ENCODE data around the gene AHNAK.
"Not testable (repeated sequence)": the region's sequence is repeated elsewhere in the genome, so short reads cannot be mapped to it uniquely, and the experiment has no call there.

AHNAK gene

DNA sequence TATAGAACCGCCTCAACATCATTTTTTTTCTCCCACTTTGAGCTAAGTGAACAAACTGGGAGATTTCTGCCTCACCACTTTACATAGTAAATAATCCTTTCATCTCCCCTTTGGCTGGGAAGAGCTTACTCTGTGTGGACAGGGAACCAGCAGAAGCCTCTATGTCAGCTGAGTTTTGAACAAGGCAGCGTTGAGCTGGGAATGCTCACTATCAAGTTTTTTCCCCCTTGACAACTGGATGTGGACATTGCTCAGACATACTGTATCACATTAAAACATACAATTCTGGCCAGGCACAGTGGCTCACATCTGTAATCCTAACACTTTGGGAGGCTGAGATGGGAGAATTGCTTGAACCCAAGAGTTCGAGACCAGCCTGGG is 46.0 kb downstream of the AHNAK start:
- Histone ChIP-seq H3K27ac (ENCODE audit: low read depth, low read length, severe bottlenecking) (no peak overlapping the region), H3K4me3 (ENCODE audit: extremely low read depth, insufficient read depth, low read length, poor library complexity, severe bottlenecking) (no peak overlapping the region), H3K4me1 (ENCODE audit: control insufficient read depth, insufficient read depth, low read length, poor library complexity, severe bottlenecking) (peaks cover 19% of the 10 kb centered on the region), H3K9me3 (ENCODE audit: control insufficient read depth, low read length) (no peaks in the 10 kb centered on the region), H3K36me3 (ENCODE audit: control insufficient read depth, insufficient read depth, low read length) (no peaks in the 10 kb centered on the region)
- 85 to 100% methylated on average over 1 to 2 of the region's 3 CpGs for WGBS, 2 experiments (ENCODE audit: insufficient coverage in 2 of 2)

DNA sequence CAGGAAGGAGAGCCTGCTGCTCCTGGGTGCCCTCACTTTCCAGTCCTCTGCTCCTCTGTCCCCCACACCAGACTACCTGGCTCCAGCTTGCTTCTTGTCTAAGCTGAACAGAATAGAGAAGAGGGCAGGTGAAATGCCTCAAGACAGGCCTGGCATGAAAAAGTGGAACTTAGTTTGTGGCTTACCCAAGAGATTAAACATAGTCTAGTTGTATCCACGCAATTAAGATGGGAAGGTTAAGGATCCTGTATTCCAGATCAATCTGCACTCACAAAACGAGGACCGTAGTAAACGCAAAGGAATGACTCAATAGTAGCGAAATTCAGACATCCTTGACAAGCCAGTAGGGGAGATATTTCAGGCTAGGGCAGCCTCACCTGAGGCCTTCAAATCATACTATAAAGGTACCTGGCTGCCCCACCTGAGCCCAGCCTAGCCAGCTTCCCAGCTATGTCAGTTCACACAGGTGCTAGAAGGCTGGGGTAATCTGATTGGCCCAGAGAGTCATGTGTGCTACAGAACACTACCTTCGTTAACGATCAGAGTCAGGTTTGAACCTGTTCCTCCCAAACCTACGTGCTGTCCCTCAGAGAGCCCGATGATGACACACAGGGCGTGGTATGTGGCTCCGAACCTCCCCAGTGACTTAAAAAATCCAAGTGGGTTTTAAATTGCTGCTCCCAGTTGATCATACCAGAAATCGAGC is 46.5 kb downstream of the AHNAK start:
- no peak overlapping the region for H3K27ac ChIP-seq (ENCODE audit: low read depth, low read length, severe bottlenecking)
- H3K36me3 ChIP-seq (ENCODE audit: control insufficient read depth, insufficient read depth, low read length), result no peaks in the 10 kb centered on the region
- no peak overlapping the region for H3K4me3 ChIP-seq (ENCODE audit: extremely low read depth, insufficient read depth, low read length, poor library complexity, severe bottlenecking)
- 89 to 93% methylated on average over 11 of the region's 12 CpGs for WGBS, 2 experiments (ENCODE audit: insufficient coverage in 2 of 2)
- H3K9me3 ChIP-seq (ENCODE audit: control insufficient read depth, low read length), result no peaks in the 10 kb centered on the region
- peaks cover 14% of the 10 kb centered on the region for H3K4me1 ChIP-seq (ENCODE audit: control insufficient read depth, insufficient read depth, low read length, poor library complexity, severe bottlenecking)

GRCh38 chr11:62499311-62499943 is 47.2 kb downstream of the AHNAK start:
- H3K36me3 ChIP-seq (ENCODE audit: control insufficient read depth, insufficient read depth, low read length); H3K4me1 ChIP-seq (ENCODE audit: control insufficient read depth, insufficient read depth, low read length, poor library complexity, severe bottlenecking); H3K27ac ChIP-seq (ENCODE audit: low read depth, low read length, severe bottlenecking); H3K4me3 ChIP-seq (ENCODE audit: extremely low read depth, insufficient read depth, low read length, poor library complexity, severe bottlenecking); H3K9me3 ChIP-seq (ENCODE audit: control insufficient read depth, low read length): not testable (repeated sequence)
- 94 to 98% methylated on average over 9 to 13 of the region's 17 CpGs for WGBS, 2 experiments (ENCODE audit: insufficient coverage in 2 of 2)

DNA sequence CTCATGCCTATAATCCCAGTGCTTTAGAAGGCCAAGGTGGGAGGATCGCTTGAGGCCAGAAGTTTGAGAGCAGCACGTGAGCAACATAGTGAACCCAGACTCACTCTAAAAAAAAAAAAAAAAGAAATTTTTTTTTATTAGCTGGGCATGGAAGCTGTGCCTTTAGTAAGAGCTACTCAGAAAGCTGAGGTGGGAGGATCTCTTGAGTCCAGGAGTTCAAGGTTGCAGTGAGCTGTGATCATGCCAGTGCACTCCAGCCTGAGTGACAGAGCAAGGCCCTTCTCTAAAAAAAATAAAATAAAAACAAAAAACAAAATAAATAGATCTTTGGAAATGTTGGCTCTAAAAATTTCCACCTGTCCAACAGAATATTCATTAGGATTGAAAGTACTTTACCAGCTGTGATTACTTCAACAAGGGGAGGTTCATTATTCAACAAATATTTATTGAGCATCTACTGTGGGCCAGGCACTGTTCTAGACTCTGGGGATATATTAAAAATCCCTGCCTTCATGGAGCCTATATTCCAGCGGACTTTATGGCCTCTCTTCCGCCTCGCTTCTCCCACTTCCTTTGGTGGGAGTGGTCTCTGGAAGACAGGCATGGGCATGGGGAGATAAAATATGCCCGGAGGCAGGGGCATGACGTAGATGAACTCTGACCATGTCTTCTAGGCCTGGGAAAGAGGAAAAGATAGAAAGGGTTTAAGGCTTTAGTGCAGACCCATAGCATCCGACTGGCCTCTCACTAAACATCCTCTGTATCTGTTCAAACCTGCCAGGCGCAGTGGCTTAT is 47.9 kb downstream of the AHNAK start:
- Histone ChIP-seq H3K9me3 (ENCODE audit: control insufficient read depth, low read length) (no peaks in the 10 kb centered on the region), H3K4me1 (ENCODE audit: control insufficient read depth, insufficient read depth, low read length, poor library complexity, severe bottlenecking) (peaks cover 4% of the 10 kb centered on the region), H3K4me3 (ENCODE audit: extremely low read depth, insufficient read depth, low read length, poor library complexity, severe bottlenecking) (no peak overlapping the region), H3K36me3 (ENCODE audit: control insufficient read depth, insufficient read depth, low read length) (no peaks in the 10 kb centered on the region), H3K27ac (ENCODE audit: low read depth, low read length, severe bottlenecking) (no peak overlapping the region)
- 97% methylated on average over 6 to 7 of the region's 9 CpGs for WGBS, 2 experiments (ENCODE audit: insufficient coverage in 2 of 2)

DNA sequence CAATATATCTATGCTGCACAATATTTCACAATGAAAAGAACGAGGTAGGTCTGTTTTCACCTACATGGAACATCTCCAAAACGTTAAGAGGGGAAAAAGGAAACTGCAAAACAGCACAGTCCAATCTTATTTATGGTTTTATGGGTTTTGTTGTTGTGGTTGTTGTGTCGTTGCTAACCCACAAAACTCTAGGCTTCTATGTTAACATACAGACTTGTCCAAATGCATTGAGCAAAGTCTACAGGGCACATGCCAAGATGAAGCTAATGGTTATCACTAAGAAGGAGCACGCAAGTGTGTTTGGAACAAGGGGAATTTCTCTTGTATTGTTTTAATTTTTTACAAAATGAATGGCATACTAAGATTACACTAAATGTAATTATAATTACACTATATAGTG is 48.6 kb downstream of the AHNAK start:
- H3K9me3 ChIP-seq (ENCODE audit: control insufficient read depth, low read length), result no peaks in the 10 kb centered on the region
- no peak overlapping the region for H3K4me3 ChIP-seq (ENCODE audit: extremely low read depth, insufficient read depth, low read length, poor library complexity, severe bottlenecking)
- H3K4me1 ChIP-seq (ENCODE audit: control insufficient read depth, insufficient read depth, low read length, poor library complexity, severe bottlenecking), result peaks cover 4% of the 10 kb centered on the region
- no peaks in the 10 kb centered on the region for H3K36me3 ChIP-seq (ENCODE audit: control insufficient read depth, insufficient read depth, low read length)
- 100% methylated on average over 1 of the region's 4 CpGs; no CpG with 5 or more reads in 1 of the 2 experiments for WGBS, 2 experiments (ENCODE audit: insufficient coverage in 2 of 2)
- H3K27ac ChIP-seq (ENCODE audit: low read depth, low read length, severe bottlenecking), result no peak overlapping the region

- Histone ChIP-seq H3K4me1 (ENCODE audit: control insufficient read depth, insufficient read depth, low read length, poor library complexity, severe bottlenecking) (peaks cover 4% of the 10 kb centered on the region), H3K36me3 (ENCODE audit: control insufficient read depth, insufficient read depth, low read length) (no peaks in the 10 kb centered on the region), H3K4me3 (ENCODE audit: extremely low read depth, insufficient read depth, low read length, poor library complexity, severe bottlenecking) (no peak overlapping the region), H3K9me3 (ENCODE audit: control insufficient read depth, low read length) (no peaks in the 10 kb centered on the region), H3K27ac (ENCODE audit: low read depth, low read length, severe bottlenecking) (no peak overlapping the region)
- WGBS, 2 experiments (ENCODE audit: insufficient coverage in 2 of 2), result 75 to 91% methylated on average over 2 to 5 of the region's 7 CpGs
Measured at GRCh38 chr11:62497132-62497801, 49.3 kb downstream of the AHNAK start.

GRCh38 chr11:62496676-62497075 is 49.9 kb downstream of the AHNAK start:
- Histone ChIP-seq H3K9me3 (ENCODE audit: control insufficient read depth, low read length) (no peaks in the 10 kb centered on the region), H3K36me3 (ENCODE audit: control insufficient read depth, insufficient read depth, low read length) (no peaks in the 10 kb centered on the region), H3K4me1 (ENCODE audit: control insufficient read depth, insufficient read depth, low read length, poor library complexity, severe bottlenecking) (peaks cover 4% of the 10 kb centered on the region), H3K4me3 (ENCODE audit: extremely low read depth, insufficient read depth, low read length, poor library complexity, severe bottlenecking) (no peak overlapping the region), H3K27ac (ENCODE audit: low read depth, low read length, severe bottlenecking) (no peak overlapping the region)
- 91 to 100% methylated on average over 5 to 6 of the region's 6 CpGs for WGBS, 2 experiments (ENCODE audit: insufficient coverage in 2 of 2)

DNA sequence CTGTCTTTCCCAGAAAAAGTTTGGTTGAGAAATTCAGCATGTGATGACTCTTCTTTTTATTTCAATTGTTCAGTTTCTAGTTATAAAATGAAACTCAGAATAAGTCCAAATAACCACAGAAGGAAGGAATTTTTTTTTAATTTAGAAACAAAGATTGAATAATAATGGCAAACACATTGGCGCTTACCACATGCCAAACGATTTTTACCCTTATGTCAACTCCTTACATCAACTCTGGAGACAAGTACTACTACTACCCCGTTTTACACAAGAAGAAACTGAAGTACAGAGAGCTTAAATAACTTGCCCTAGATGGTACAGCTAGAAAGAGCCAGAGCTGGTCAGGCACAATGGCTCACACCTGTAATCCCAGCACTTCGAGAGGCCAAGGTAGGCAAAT is 52.4 kb downstream of the AHNAK start:
- WGBS, 2 experiments (ENCODE audit: insufficient coverage in 2 of 2), result 91 to 100% methylated on average over 2 to 4 of the region's 4 CpGs
- Histone ChIP-seq H3K4me1 (ENCODE audit: control insufficient read depth, insufficient read depth, low read length, poor library complexity, severe bottlenecking) (no peaks in the 10 kb centered on the region), H3K27ac (ENCODE audit: low read depth, low read length, severe bottlenecking) (no peak overlapping the region), H3K4me3 (ENCODE audit: extremely low read depth, insufficient read depth, low read length, poor library complexity, severe bottlenecking) (no peak overlapping the region), H3K36me3 (ENCODE audit: control insufficient read depth, insufficient read depth, low read length) (no peaks in the 10 kb centered on the region), H3K9me3 (ENCODE audit: control insufficient read depth, low read length) (no peaks in the 10 kb centered on the region)

GRCh38 chr11:62493801-62494200 is 52.8 kb downstream of the AHNAK start:
- 89 to 100% methylated on average over 1 to 2 of the region's 3 CpGs for WGBS, 2 experiments (ENCODE audit: insufficient coverage in 2 of 2)
- H3K4me3 ChIP-seq (ENCODE audit: extremely low read depth, insufficient read depth, low read length, poor library complexity, severe bottlenecking), result no peak overlapping the region
- H3K4me1 ChIP-seq (ENCODE audit: control insufficient read depth, insufficient read depth, low read length, poor library complexity, severe bottlenecking), result no peaks in the 10 kb centered on the region
- no peaks in the 10 kb centered on the region for H3K36me3 ChIP-seq (ENCODE audit: control insufficient read depth, insufficient read depth, low read length)
- H3K9me3 ChIP-seq (ENCODE audit: control insufficient read depth, low read length), result no peaks in the 10 kb centered on the region
- H3K27ac ChIP-seq (ENCODE audit: low read depth, low read length, severe bottlenecking), result no peak overlapping the region

DNA sequence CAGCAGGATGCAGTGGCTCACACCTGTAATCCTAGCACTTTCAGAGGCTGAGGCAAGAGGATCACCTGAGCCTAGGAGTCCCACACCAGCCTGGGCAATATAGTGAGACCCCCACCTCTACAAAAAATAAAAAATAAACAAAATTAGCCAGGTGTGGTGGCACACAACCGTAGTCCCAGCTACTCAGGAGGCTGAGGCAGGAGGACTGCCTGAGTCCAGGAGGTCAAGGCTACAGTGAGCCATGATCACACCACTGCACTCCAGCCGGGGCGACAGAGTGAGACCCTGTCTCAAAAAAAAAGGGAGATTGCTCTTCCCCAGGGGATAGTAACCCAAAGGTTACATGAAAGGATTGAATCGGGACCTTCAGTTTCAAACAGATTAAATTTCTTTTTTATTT is 54.0 kb downstream of the AHNAK start:
- H3K4me3 ChIP-seq (ENCODE audit: extremely low read depth, insufficient read depth, low read length, poor library complexity, severe bottlenecking), result no peak overlapping the region
- no peaks in the 10 kb centered on the region for H3K36me3 ChIP-seq (ENCODE audit: control insufficient read depth, insufficient read depth, low read length)
- H3K9me3 ChIP-seq (ENCODE audit: control insufficient read depth, low read length), result no peaks in the 10 kb centered on the region
- 95 to 100% methylated on average over 3 of the region's 4 CpGs for WGBS, 2 experiments (ENCODE audit: insufficient coverage in 2 of 2)
- no peak overlapping the region for H3K27ac ChIP-seq (ENCODE audit: low read depth, low read length, severe bottlenecking)
- peaks cover 2% of the 10 kb centered on the region for H3K4me1 ChIP-seq (ENCODE audit: control insufficient read depth, insufficient read depth, low read length, poor library complexity, severe bottlenecking)
